ENCODE results near the gene DAZ3.
"Not testable (repeated sequence)": the region's sequence is repeated elsewhere in the genome, so short reads cannot be mapped to it uniquely, and the experiment has no call there.

- not testable (repeated sequence) for TF ChIP-seq POLR2A (IDR thresholded peaks at IDR 0.05; ENCODE audit: low read depth, low read length); TAF1 (IDR thresholded peaks at IDR 0.05; ENCODE audit: borderline replicate concordance, low read depth, low read length)
These were observed 11.9 kb upstream of the DAZ3 start for GRCh38 chrY:24825069-24825468.

Measured in GM12892 (cell line).